GM18499 (cell line): ENCODE data around the gene IL1F10.
"Not testable (repeated sequence)": the region's sequence is repeated elsewhere in the genome, so short reads cannot be mapped to it uniquely, and the experiment has no call there.

ENCODE experiments used
- ATAC-seq: cut with Tn5 transposase; IDR thresholded peaks from one replicate; pipeline ENCODE4 v1.9.1; 2021; ENCODE audit warnings: moderate number of reproducible peaks; ENCODE audit not compliant: insufficient read depth, unreplicated experiment

IL1F10 gene

DNA sequence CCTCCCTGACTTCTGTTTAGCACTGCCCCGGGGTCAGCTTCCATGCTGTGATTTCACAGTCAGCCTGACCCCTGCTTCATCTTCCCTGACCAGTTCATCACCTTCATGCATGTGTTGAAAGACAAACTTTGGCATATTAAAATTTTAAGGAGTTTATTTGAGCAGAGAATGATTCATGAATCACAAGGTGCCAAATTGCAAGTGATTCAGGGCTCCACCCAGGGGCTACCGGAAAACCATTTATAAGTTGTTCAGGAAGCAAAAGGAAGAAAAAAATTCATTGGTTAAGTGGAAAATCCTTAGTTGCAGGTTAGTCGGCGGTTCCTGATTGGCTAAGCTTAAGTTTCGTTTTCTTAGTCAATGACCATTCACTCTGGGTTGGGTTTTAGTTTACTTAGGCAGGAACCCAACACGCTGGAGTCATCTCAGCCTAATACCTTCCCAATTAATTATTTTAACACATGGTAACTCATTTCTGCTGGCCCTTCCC is 10.6 kb downstream of the IL1F10 start:
- ATAC-seq = no peak

DNA sequence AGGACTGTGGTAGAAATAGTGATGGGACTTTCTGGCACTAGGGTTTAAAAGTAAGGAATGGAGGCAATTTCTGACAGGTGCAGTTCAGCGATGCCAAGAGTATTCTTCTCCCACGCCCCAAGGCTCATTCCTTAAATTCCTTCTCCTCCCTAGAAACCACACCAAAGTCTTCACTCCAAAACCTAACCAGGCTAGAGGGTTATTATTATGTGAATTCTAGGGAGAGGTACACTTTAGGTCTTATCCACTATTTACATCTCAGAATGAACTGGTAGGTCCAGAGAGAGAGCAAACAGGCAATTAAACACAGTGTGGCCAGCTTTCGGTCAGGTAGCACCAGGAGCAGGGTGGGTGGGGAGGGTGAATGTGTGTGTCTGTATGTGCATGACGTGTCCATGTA is 11.4 kb downstream of the IL1F10 start:
- no peak for ATAC-seq

DNA sequence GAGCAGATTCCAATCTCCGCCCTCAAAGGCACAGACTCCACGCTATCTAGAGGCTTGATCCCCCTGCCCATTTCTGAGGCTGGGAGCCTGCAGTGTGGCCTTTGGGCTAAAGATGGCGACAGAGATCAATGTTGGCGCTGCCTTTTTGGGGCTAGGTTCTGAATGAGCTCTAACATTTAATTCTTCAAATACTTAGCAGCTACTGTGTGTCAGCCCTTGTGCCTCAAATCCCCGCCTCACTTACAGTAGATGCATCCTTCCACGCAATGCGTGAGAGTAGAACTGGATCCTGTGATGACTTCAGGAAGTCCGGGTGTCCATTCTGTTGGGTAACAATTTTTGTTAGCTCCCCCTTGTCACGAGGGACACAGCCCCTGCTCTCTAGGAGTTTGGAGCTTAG is 12.4 kb downstream of the IL1F10 start:
- ATAC-seq = no peak

DNA sequence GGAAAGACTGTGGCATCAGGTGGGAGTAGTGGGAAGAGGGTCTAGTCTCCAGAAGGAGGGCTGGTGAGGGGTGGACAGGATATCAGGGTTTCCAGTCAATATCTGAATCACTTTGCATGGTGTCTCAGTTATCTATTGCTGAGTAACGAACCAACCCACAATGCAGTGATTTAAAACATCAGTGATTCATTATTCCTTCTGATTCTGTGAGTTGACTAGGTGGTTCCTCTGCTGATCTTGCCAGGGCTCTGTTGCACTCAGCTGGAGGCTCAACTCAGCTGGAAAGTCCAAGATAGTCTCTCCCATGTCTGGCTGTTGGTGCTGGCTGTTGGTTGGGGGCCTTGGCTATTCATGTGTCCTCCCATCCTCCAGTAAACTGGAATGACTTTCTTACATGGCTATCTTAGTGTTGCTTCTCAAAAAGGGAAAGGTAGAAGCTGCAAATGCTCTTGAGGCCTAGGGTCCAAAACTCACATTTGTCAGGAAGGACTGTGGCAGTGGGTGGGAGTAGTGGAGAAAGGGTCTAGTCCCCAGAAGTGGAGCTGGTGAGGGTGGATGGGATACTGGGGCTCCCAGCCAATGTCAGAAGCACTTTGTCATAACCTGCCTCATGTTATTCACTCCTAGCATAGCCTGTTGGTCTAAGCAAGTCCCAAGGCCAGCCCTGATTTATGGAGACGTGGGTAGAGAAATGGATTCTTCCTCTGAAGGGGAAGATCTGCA is 13.9 kb downstream of the IL1F10 start:
- no peak for ATAC-seq

DNA sequence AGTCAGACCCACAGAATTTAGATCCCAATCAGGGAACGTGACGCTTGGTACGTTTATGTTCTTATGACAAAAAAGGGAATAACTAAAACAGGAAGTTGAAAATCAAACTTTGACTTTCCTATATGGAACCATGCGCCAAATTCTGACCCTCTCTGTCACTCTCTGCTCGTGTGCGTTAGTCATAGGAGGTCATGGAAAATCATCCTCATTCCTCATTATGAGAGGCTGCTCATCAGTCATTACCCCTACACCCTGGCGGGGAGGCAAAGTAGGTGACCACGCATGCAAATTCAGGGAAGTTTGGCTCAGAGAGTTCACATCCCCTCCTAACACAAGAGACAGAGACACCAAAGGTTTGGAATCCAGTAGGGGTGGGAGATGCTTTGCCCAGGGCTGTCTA is 15.5 kb downstream of the IL1F10 start:
- no peak for ATAC-seq

DNA sequence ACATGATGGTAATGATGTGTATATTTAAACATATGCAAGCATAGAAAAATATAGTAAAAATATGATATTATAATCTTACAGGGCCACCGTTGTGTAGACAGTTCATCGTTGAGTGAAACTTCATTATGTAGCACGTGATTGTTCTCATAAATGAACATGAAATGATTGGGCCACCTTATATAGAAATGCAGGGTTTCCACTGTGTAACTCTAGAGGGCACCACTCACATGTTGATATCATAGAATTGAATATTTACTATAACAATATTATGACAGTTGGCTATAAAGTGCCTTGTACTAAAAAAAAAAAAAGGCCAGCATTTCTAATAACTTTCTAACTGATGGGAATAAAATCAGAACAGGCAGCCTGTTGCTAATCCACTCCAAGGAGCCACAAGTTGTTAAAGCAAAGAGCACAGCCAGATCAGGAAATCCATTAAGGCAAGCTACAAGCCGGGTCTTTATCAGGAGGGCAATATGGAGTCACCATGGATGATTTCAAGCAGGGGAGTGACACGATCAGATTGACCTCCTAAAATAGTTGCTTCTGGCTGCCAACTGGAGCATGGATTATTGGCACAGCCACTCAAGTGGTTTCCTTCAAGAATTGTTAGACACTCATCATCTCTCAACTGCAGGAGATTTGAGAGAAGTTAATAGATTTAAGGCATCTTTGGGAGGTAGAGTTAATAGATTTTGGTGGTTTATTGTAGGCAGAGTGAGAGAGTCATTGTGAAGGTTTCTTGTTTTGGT is 16.7 kb downstream of the IL1F10 start:
- ATAC-seq = no peak

DNA sequence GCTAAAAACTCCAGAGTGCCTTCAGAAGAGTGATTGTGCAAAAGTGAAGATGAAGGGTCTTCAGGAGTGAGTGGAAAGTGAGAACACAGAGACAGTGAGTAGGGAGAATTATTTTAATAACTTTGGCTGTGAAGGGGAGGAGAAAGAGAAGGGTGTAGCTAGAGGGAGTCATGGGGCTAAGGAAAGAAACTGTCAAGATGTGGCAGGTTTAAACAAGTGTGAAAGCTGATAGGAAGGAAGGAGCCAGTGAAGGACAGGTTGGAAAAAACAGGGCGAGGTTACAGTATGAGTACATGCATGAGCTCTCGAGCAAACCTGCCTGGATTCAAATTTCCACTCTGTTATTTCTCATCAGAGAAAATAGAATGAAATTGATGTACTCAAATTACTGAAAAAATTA is 17.8 kb downstream of the IL1F10 start:
- no peak for ATAC-seq

DNA sequence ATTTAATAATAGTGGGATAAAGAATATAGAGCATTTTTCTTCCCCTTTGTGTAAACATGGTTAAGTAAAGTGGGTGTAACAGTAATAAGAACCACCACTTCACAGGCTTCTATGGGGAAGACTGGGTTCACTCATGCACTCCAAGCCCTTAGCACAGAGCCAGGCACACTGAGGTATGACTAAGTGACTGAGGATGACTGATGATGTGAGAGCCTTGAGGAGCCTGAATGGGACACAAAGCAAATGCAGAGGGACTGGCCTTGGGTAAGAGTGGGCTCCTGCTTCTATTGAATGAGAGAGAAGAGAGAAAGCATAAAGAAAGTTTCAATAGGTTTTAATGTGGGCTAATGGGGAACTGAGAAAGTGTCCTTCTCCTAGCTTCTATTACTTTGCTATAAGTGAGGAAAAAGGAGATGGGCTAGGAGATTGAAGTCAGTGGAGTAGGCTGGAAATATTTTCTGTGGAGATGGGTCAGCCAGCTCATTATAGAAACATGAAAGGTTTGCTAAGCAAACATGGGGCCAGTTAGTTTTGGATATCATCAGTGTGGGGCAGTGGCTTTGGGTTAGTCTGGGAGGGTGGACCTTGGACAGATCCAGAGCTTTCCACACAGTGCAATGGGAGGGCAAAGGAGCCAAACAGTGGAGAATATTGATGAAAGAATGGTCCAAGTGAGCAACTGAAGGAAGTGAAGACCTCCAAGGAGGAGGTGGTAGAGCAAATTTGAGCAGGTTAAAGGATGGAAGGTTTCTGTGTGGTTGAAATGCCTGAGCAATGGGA is 20.6 kb downstream of the IL1F10 start:
- no peak for ATAC-seq

DNA sequence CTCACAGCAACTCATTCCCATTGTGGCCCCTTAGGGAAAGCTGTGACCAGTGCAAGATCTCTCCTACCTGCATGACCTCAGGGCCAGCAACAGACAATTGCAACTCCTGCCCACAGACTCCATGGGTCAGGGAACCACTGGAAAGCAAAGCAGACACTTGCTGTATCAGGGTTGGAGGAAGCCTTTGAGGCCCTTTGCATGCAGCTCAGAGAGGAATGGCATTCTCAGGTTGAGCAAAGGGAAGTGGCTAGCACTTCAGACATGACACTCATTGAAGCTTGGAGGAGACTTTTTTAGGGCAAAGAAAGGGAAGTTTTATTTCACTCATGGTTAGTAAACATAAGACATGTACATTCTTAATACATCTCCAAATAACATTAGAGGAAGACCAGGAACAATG is 22.1 kb downstream of the IL1F10 start:
- ATAC-seq = no peak

DNA sequence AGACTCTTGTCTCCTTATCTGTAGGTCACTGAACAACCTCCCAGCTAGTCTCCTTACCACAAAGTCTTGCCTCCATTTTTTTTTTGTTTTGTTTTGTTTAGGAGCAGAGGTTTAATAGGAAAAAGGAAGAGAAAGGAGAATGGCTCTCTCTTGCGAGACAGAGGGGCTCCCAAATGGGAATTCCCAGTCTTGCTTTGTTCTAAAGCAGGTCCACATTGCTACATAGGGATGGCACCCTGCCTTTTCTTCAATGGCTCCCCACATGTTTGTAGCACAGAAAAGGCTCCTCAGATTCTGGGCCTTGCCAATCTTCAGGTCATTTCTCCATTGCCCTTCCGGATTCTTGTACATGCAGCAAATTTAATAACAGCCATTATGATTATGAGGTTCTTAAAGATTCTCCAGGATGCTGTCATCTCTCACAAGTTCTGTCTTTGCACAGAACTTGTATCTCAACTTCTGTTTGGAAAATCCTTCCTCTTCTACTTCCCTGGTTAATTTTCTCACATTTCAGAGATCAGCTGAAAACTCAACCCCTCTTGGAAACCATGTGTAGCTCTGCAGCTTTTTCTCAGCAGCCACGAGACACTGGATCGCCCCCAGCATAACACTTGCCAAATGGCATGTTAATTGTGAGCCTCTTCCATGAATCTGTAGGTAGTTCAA is 23.6 kb downstream of the IL1F10 start:
- no peak for ATAC-seq

DNA sequence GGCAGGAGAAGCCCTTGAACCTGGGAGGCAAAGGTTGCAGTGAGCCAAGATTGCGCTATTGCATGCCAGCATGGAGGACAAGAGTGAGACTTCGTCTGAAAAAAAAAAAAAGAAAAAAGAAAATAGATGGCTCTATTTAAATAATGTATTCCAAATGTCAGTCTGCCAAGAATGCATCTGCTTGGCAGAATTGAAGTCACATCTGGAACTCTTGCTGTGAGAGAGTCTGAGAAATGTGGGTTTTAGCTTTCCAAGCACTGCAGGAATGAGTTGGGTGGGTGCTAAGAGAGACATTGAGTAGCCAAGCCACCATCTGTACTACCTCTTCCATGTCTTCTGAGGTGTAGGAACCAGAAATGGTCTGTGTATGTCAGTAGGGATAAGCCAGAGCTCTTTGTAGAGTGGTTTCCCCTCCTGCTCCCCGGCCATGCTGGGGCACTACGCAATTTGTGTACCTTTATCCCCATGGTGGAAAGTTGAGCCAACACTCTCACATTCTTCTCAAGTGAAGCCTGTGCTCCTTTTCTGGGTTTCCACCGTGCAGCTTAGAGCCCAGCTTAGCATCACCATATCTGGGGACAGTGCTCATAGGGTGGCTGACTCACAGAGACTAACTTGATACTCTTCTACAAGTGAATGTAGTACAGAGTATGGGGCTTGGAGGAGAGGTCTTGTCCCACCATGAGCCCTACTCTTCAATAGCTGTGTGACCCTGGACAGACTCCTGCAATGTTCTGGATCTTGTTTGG is 25.3 kb downstream of the IL1F10 start:
- ATAC-seq = no peak

DNA sequence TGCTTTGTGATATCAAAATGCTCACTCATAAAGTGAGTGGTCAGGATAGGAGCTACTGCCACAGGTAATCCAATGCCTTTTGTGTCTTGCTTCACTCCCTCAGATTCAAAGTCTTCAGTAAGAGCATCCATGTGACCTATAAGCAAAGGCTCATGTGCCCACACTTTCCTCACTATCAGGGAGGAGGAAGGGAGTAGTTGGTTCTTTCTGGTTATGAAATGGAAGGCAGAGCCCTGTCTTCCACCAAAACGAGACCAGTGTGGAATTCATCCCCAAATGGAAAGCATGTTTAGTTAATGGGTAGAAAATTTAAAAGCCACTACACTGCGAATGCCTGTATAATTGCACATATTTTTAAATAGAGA is 25.8 kb downstream of the IL1F10 start:
- no peak for ATAC-seq

DNA sequence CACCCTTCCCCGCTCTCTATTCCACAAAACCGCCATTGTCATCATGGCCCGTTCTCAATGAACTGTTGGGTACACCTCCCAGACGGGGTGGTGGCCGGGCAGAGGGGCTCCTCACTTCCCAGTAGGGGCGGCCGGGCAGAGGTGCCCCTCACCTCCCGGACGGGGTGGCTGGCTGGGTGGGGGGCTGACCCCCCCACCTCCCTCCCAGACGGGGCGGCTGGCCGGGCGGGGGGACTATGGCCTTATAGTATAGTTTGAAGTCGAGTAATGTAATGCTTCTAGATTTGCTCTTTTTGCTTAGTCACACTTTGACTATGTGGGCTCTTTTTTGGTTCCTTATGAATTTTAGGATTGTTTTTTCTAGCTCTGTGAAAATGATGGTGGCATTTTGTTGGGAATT is 28.5 kb downstream of the IL1F10 start:
- not testable (repeated sequence) for ATAC-seq

DNA sequence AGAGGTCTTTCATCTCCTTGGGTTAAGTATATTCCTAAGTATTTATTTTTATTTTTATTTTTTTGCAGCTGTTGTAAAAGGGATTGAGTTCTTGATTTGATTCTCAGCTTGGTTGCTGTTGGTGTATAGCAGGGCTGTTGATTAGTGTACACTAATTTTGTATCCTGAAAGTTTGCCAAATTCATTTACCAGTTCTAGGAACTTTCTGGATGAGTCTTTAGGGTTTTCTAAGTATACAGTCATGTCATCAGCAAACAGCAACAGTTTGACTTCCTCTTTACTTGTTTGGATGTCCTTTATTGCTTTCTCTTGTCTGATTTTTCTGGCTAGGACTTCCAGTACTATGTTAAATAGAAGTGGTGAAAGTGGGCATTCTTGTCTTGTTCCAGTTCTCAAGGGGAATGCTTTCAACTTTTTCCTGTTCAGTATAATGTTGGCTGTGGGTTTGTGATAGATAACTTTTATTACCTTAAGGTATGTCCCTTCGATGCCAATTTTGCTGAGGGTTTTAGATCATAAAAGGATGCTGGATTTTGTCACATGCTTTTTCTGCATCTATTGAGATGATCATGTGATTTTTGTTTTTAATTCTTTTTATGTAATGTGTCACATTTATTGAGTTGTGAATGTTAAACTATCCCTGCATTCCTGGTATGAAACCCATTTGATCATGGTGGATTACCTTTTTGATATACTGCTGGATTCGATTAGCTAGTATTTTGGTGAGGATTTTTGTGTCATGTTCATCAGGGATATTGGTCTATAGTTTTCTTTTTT is 29.3 kb downstream of the IL1F10 start:
- ATAC-seq = not testable (repeated sequence)

DNA sequence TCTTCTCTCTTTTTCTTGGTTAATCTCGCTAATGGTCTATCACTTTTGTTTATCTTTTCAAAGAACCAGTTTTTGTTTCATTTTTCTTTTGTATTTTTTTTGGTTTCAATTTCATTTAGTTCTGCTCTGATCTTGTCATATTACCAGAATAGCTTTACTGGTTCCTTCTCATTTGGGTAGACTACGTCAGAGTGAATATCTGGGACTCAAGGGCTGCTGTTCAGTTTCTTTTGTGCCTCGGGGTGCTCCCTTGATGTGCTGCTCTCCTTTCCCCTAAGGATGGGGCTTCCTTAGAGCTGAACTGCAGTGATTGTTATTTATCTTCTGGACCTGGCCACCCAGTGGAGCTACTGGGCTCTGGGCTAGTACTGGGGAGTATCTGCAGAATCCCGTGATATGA is 30.3 kb downstream of the IL1F10 start:
- ATAC-seq = peak; percentile 82

DNA sequence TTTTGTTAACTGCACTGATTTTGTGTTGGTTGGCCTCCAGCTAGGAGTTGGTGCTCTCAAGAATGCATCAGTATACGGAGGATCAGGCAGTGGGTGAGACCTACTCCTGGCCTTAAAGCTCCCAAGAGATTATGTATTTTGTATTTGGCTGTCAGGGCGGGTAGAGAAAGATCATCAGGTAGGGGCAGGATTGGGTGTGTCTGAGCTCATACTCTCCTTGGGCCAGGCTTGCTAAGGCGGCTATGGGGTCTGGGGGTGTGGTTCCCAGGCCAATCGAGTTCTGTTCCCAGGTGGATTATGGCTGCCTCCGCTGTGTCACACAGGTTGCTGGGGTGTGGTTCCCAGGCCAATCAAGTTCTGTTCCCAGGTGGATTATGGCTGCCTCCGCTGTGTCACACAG is 30.8 kb downstream of the IL1F10 start:
- ATAC-seq = no peak

DNA sequence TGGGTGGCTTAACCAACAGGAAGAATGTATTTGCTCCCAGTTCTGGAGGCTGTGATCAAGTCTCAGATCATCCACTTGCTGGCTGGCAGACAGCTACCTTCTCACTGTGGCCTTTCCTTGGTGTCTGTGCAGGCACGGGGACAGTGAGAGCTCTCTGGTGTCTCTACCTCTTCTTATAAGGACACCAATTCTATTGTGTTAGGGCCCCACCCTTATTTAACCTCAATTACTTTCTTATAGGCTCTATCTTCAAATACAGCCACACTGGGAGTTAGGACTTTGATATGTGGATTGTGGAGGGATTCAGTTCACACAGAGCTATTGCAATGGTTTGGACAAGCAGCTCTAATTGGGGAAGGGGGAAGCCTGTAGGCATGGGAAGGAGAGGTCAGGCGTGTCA is 34.4 kb downstream of the IL1F10 start:
- no peak for ATAC-seq

DNA sequence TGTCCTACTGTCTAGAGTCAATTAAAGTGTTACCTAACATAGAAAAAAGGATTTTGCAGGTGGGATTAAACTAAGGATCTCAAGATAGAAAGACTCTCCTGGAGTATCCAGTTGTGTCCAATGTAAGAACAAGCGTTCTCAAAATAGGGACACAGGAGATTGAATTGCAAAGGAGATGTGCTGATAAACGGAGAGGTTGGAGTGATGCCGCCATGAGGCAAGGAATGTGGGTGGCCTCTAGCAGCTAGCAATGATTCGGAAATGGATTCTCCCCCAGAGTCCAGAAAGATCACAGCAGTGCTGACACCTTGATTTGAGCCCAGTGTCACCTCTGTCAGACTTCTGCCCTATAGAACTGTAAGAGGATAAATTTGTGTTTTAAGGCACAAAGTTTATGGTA is 35.5 kb downstream of the IL1F10 start:
- no peak for ATAC-seq

DNA sequence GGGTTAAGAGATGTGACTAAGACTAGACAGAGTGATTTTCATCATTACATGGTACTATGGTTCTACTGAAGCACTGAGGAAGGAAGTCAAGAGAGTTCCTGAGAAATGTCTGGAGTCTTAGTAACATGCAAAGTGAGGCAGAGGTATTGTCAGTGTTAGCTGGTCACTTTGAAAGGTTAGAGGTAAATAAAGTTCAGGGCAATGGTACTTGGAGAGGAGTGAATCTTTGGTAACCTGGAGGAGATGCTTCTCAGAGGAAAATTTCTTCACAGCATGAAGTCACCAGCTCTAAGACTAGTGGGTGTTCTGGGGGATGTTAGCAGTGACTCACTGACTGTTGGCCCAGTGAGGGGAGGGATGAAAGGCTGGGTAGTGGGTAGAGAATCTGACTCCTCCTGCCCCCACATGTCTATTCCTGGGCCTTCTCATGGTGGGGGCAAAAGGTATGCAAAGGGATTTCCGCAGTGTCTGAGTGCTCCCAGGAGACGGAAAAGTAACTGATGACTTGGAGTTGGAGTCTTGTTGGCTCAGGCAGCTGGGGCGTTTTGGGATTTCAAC is 36.4 kb downstream of the IL1F10 start:
- no peak for ATAC-seq
